ENCODE data around the gene ANXA6. TPM values are rescaled to one million over a fixed set of nuclear protein-coding genes. Genes with fewer than 3 reads are reported as not detected.
A peak's percentile ranks its signal among the peaks of the same experiment; 100 is the strongest.

The ANXA6 gene
- total RNA-seq, 1 donor from 2014 or later, result 301 TPM

- H3K27ac Mint-ChIP-seq, result peak overlapping the region; percentile 75
- no peak overlapping the region for H3K4me3 Mint-ChIP-seq
These were observed 14.6 kb downstream of the ANXA6 start for GRCh38 chr5:151142933-151143332.

GRCh38 chr5:151141535-151141934, 16.0 kb downstream of the ANXA6 start:
- H3K27ac Mint-ChIP-seq, result peak overlapping the region; percentile 73
- no peaks in the 10 kb centered on the region for H3K27me3 Mint-ChIP-seq (ENCODE audit: insufficient read depth)
- H3K4me1 Mint-ChIP-seq (ENCODE audit: low read depth), result peaks cover 88% of the 10 kb centered on the region
- H3K36me3 Mint-ChIP-seq (ENCODE audit: low read depth), result peaks cover 67% of the 10 kb centered on the region
- no peaks in the 10 kb centered on the region for H3K9me3 Mint-ChIP-seq
- H3K4me3 Mint-ChIP-seq, result peak overlapping the region; percentile 80
- intact Hi-C loops (cut with micrococcal nuclease), result loop anchor here (1.0 to 2.0 kb wide), 4 partner anchors 9 to 24 kb away; partner anchors contain the start of gene ANXA6
- peak; percentile 64 for DNase-seq (ENCODE audit: low spot score)

More at GRCh38 chr5:151142933-151143332, 14.6 kb downstream of the ANXA6 start:
- H3K4me1 Mint-ChIP-seq (ENCODE audit: low read depth), result peaks cover 87% of the 10 kb centered on the region
- H3K27me3 Mint-ChIP-seq (ENCODE audit: insufficient read depth), result no peaks in the 10 kb centered on the region
- no peak for DNase-seq (ENCODE audit: low spot score)
- H3K9me3 Mint-ChIP-seq, result no peaks in the 10 kb centered on the region
- peaks cover 66% of the 10 kb centered on the region for H3K36me3 Mint-ChIP-seq (ENCODE audit: low read depth)
- intact Hi-C loops (cut with micrococcal nuclease), result no loop called here

- Mint-ChIP-seq H3K9me3 (no peaks in the 10 kb centered on the region), H3K4me3 (peak overlapping the region; percentile 80), H3K4me1 (ENCODE audit: low read depth) (peaks cover 86% of the 10 kb centered on the region), H3K36me3 (ENCODE audit: low read depth) (peaks cover 67% of the 10 kb centered on the region), H3K27ac (peak overlapping the region; percentile 73), H3K27me3 (ENCODE audit: insufficient read depth) (no peaks in the 10 kb centered on the region)
- intact Hi-C loops (cut with micrococcal nuclease), result loop anchor here (1.0 to 2.0 kb wide), 4 partner anchors 9 to 24 kb away; partner anchors contain the start of gene ANXA6
- no peak for DNase-seq (ENCODE audit: low spot score)
These were observed 16.7 kb downstream of the ANXA6 start for GRCh38 chr5:151140686-151141459.

- Mint-ChIP-seq H3K4me3 (peak overlapping the region; percentile 56), H3K27ac (peak overlapping the region; percentile 59), H3K9me3 (no peaks in the 10 kb centered on the region), H3K27me3 (ENCODE audit: insufficient read depth) (no peaks in the 10 kb centered on the region), H3K4me1 (ENCODE audit: low read depth) (peaks cover 76% of the 10 kb centered on the region), H3K36me3 (ENCODE audit: low read depth) (peaks cover 66% of the 10 kb centered on the region)
- intact Hi-C loops (cut with micrococcal nuclease), result loop anchor here (2.0 kb wide), 1 partner anchor 17 kb away; the partner anchor contains the start of gene ANXA6
- no peak for DNase-seq (ENCODE audit: low spot score)
These were observed 17.9 kb downstream of the ANXA6 start for GRCh38 chr5:151139646-151140045.

- DNase-seq (ENCODE audit: low spot score), result no peak
- intact Hi-C loops (cut with micrococcal nuclease), result no loop called here
- Mint-ChIP-seq H3K27ac (peak overlapping the region; percentile 59), H3K27me3 (ENCODE audit: insufficient read depth) (no peaks in the 10 kb centered on the region), H3K9me3 (no peaks in the 10 kb centered on the region), H3K4me1 (ENCODE audit: low read depth) (peaks cover 70% of the 10 kb centered on the region), H3K4me3 (peak overlapping the region; percentile 56), H3K36me3 (ENCODE audit: low read depth) (peaks cover 62% of the 10 kb centered on the region)
These were observed 18.6 kb downstream of the ANXA6 start for GRCh38 chr5:151139015-151139414.

GRCh38 chr5:151138114-151138513, 19.5 kb downstream of the ANXA6 start:
- Mint-ChIP-seq H3K27me3 (ENCODE audit: insufficient read depth) (no peaks in the 10 kb centered on the region), H3K27ac (peak overlapping the region; percentile 59), H3K36me3 (ENCODE audit: low read depth) (peaks cover 63% of the 10 kb centered on the region), H3K4me3 (no peak overlapping the region), H3K4me1 (ENCODE audit: low read depth) (peaks cover 67% of the 10 kb centered on the region), H3K9me3 (no peaks in the 10 kb centered on the region)
- DNase-seq (ENCODE audit: low spot score), result no peak
- intact Hi-C loops (cut with micrococcal nuclease), result no loop called here

- no peaks in the 10 kb centered on the region for H3K9me3 Mint-ChIP-seq
- intact Hi-C loops (cut with micrococcal nuclease), result no loop called here
- no peaks in the 10 kb centered on the region for H3K27me3 Mint-ChIP-seq (ENCODE audit: insufficient read depth)
- H3K4me1 Mint-ChIP-seq (ENCODE audit: low read depth), result peaks cover 62% of the 10 kb centered on the region
- peak overlapping the region; percentile 59 for H3K27ac Mint-ChIP-seq
- H3K4me3 Mint-ChIP-seq, result no peak overlapping the region
- peaks cover 65% of the 10 kb centered on the region for H3K36me3 Mint-ChIP-seq (ENCODE audit: low read depth)
- DNase-seq (ENCODE audit: low spot score), result no peak
These were observed 20.3 kb downstream of the ANXA6 start for GRCh38 chr5:151137067-151137825.

- peaks cover 56% of the 10 kb centered on the region for H3K4me1 Mint-ChIP-seq (ENCODE audit: low read depth)
- intact Hi-C loops (cut with micrococcal nuclease), result no loop called here
- no peak for DNase-seq (ENCODE audit: low spot score)
- H3K27ac Mint-ChIP-seq, result no peak overlapping the region
- H3K4me3 Mint-ChIP-seq, result no peak overlapping the region
- H3K27me3 Mint-ChIP-seq (ENCODE audit: insufficient read depth), result no peaks in the 10 kb centered on the region
- no peaks in the 10 kb centered on the region for H3K9me3 Mint-ChIP-seq
- peaks cover 68% of the 10 kb centered on the region for H3K36me3 Mint-ChIP-seq (ENCODE audit: low read depth)
These were observed 23.4 kb downstream of the ANXA6 start for GRCh38 chr5:151134228-151134627.

- peaks cover 67% of the 10 kb centered on the region for H3K36me3 Mint-ChIP-seq (ENCODE audit: low read depth)
- H3K9me3 Mint-ChIP-seq, result no peaks in the 10 kb centered on the region
- no peaks in the 10 kb centered on the region for H3K27me3 Mint-ChIP-seq (ENCODE audit: insufficient read depth)
- no peak overlapping the region for H3K4me3 Mint-ChIP-seq
- intact Hi-C loops (cut with micrococcal nuclease), result no loop called here
- DNase-seq (ENCODE audit: low spot score), result no peak
- H3K4me1 Mint-ChIP-seq (ENCODE audit: low read depth), result peaks cover 51% of the 10 kb centered on the region
- no peak overlapping the region for H3K27ac Mint-ChIP-seq
These were observed 24.6 kb downstream of the ANXA6 start for GRCh38 chr5:151132963-151133362.

- peak overlapping the region; percentile 78 for H3K27ac Mint-ChIP-seq
- intact Hi-C loops (cut with micrococcal nuclease), result no loop called here
- peaks cover 61% of the 10 kb centered on the region for H3K36me3 Mint-ChIP-seq (ENCODE audit: low read depth)
- H3K27me3 Mint-ChIP-seq (ENCODE audit: insufficient read depth), result no peaks in the 10 kb centered on the region
- no peaks in the 10 kb centered on the region for H3K9me3 Mint-ChIP-seq
- DNase-seq (ENCODE audit: low spot score), result no peak
- no peak overlapping the region for H3K4me3 Mint-ChIP-seq
- peaks cover 48% of the 10 kb centered on the region for H3K4me1 Mint-ChIP-seq (ENCODE audit: low read depth)
These were observed 26.4 kb downstream of the ANXA6 start for GRCh38 chr5:151130922-151131891.

- no peak for DNase-seq (ENCODE audit: low spot score)
- no peaks in the 10 kb centered on the region for H3K9me3 Mint-ChIP-seq
- no peaks in the 10 kb centered on the region for H3K27me3 Mint-ChIP-seq (ENCODE audit: insufficient read depth)
- intact Hi-C loops (cut with micrococcal nuclease), result no loop called here
- H3K36me3 Mint-ChIP-seq (ENCODE audit: low read depth), result peaks cover 59% of the 10 kb centered on the region
- H3K27ac Mint-ChIP-seq, result peak overlapping the region; percentile 41
- H3K4me1 Mint-ChIP-seq (ENCODE audit: low read depth), result peaks cover 57% of the 10 kb centered on the region
- no peak overlapping the region for H3K4me3 Mint-ChIP-seq
These were observed 27.2 kb downstream of the ANXA6 start for GRCh38 chr5:151130235-151130921.

- H3K36me3 Mint-ChIP-seq (ENCODE audit: low read depth), result peaks cover 58% of the 10 kb centered on the region
- no peak overlapping the region for H3K27ac Mint-ChIP-seq
- intact Hi-C loops (cut with micrococcal nuclease), result loop anchor here (5.0 kb wide), 1 partner anchor 168 kb away; no protein-coding TSS in a partner anchor
- H3K4me1 Mint-ChIP-seq (ENCODE audit: low read depth), result peaks cover 62% of the 10 kb centered on the region
- no peaks in the 10 kb centered on the region for H3K27me3 Mint-ChIP-seq (ENCODE audit: insufficient read depth)
- no peak overlapping the region for H3K4me3 Mint-ChIP-seq
- DNase-seq (ENCODE audit: low spot score), result no peak
- no peaks in the 10 kb centered on the region for H3K9me3 Mint-ChIP-seq
These were observed 28.8 kb downstream of the ANXA6 start for GRCh38 chr5:151128817-151129216.
